HepG2 (cell line): ENCODE data around the gene ZNF385B. TPM values are rescaled to one million over a fixed set of nuclear protein-coding genes. Genes with fewer than 3 reads are reported as not detected.

ENCODE experiments used
- ATAC-seq: fragments of 200-7000 bp; cut with Tn5 transposase; 3 replicates; pipeline ENCODE4 v1.9.1; 2020; ENCODE audit warnings: mild to moderate bottlenecking, moderate library complexity
- BruUV-seq: library from RNA; stranded (reverse); fragments of 400-500 nt; replicated peaks from 2 replicates; lab custom pipeline; 2021; lab: Mats Ljungman, UMichigan
- CTCF ChIA-PET: fragments of 300-600 bp; formaldehyde crosslinking; extraction: SDS; loops from one replicate; lab custom pipeline; 2021; ENCODE audit warnings: low total read pairs, inconsistent platforms, low intra/inter-chr PET ratio; lab: Yijun Ruan, JAX
- POLR2A ChIA-PET: fragments of 350-600 bp; sonication (Branson Sonifier 250); formaldehyde crosslinking; loops from one replicate; lab custom pipeline; 2020; ENCODE audit warnings: antibody characterized with exemption, inconsistent platforms; lab: Yijun Ruan, JAX
- DNase-seq: peaks from one replicate; pipeline ENCODE4 v3.0.0-alpha.2; 2015; ENCODE audit warnings: low spot score
- FAIRE-seq: peaks from 3 replicates; lab custom pipeline; 2011; peaks lifted over from hg19 to GRCh38; lab: Jason Lieb, UNC
- H2AFZ ChIP-seq: one replicate; pipeline ENCODE4 v1.6.1; 2011; ENCODE audit warnings: low read length, inconsistent platforms
- H3K27ac ChIP-seq: fragments of 300-600 bp; 3 replicates; pipeline ENCODE4 v1.8.0; 2011; ENCODE audit warnings: mixed run types, mild to moderate bottlenecking, mixed read lengths, low read length, inconsistent platforms; ENCODE audit not compliant: insufficient read depth; ENCODE audit errors: extremely low read length
- H3K27me3 ChIP-seq, 2 experiments: fragments of 200-600 bp in 1 of 2; 2 replicates in 1 of 2; 3 replicates in 1 of 2; pipeline versions ENCODE4 v1.6.0 to v1.8.0; 2011; ENCODE audit warnings: low read length in 2 of 2, mild to moderate bottlenecking in 2 of 2, moderate library complexity in 2 of 2, inconsistent platforms in 1 of 2; ENCODE audit not compliant: insufficient read depth in 2 of 2, control insufficient read depth in 1 of 2
- H3K36me3 ChIP-seq, 2 experiments: fragments of 200-600 bp in 1 of 2; replicated peaks in 1 of 2; 2 replicates in 1 of 2; 3 replicates in 1 of 2; pipeline versions ENCODE4 v1.5.1 to v1.8.0; 2011; ENCODE audit warnings: low read length in 2 of 2, inconsistent platforms in 1 of 2; ENCODE audit not compliant: insufficient read depth in 2 of 2, control insufficient read depth in 1 of 2
- H3K4me1 ChIP-seq: 2 replicates; pipeline ENCODE4 v1.5.1; 2012; ENCODE audit warnings: low read length, inconsistent platforms; ENCODE audit not compliant: insufficient read depth
- H3K4me2 ChIP-seq: 2 replicates; pipeline ENCODE4 v1.6.0; 2011; ENCODE audit warnings: low read depth, low read length, inconsistent platforms
- H3K4me3 ChIP-seq, 3 experiments: fragments of 200-600 bp in 1 of 3; sonication (generic), shearing (Covaris generic) in 1 of 3; replicated peaks in 1 of 3; 2 replicates each; pipeline ENCODE4 v1.5.1; 2011 to 2016; ENCODE audit warnings: low read length in 3 of 3, inconsistent platforms in 2 of 3, low read depth in 2 of 3, mild to moderate bottlenecking in 2 of 3, control low read depth in 1 of 3, mixed read lengths in 1 of 3; ENCODE audit not compliant: insufficient read depth in 1 of 3
- H3K79me2 ChIP-seq: one replicate; pipeline ENCODE4 v1.6.1; 2011; ENCODE audit warnings: low read length, inconsistent platforms; ENCODE audit not compliant: insufficient read depth
- H3K9ac ChIP-seq: 2 replicates; pipeline ENCODE4 v1.6.0; 2011; ENCODE audit warnings: mild to moderate bottlenecking, low read depth, low read length, inconsistent platforms; ENCODE audit not compliant: insufficient read depth
- H3K9me3 ChIP-seq: 2 replicates; pipeline ENCODE4 v1.5.1; 2012; ENCODE audit warnings: mild to moderate bottlenecking, low read length
- H4K20me1 ChIP-seq: 2 replicates; pipeline ENCODE4 v1.6.0; 2011; ENCODE audit warnings: inconsistent platforms, mild to moderate bottlenecking, low read length, moderate library complexity; ENCODE audit not compliant: insufficient read depth
- ATF5 ChIP-seq: sonication (generic); formaldehyde crosslinking; IDR thresholded peaks from 2 replicates; pipeline ENCODE4 v1.4.0; 2020; ENCODE audit warnings: mild to moderate bottlenecking, low read depth, missing genetic modification reagents
- EHMT2 ChIP-seq: fragments of 200-600 bp; sonication (generic); IDR thresholded peaks from 2 replicates; pipeline ENCODE4 v1.7.0; 2017; ENCODE audit warnings: antibody characterized with exemption, low read depth, low read length, borderline replicate concordance
- KDM5A ChIP-seq: fragments of 200-600 bp; sonication (generic); IDR thresholded peaks from 2 replicates; pipeline ENCODE4 v1.7.0; 2018; ENCODE audit warnings: antibody characterized with exemption, mild to moderate bottlenecking, low read length, borderline replicate concordance
- MAFF ChIP-seq: IDR thresholded peaks from 2 replicates; pipeline ENCODE4 v1.6.1; 2011; ENCODE audit warnings: low read depth, low read length, improper control_type of control experiment
- MAFK ChIP-seq, 2 experiments: IDR thresholded peaks in 1 of 2; conservative IDR thresholded peaks in 1 of 2; 2 replicates each; pipeline ENCODE4 v1.6.1; 2011; ENCODE audit warnings: improper control_type of control experiment in 2 of 2, low read length in 2 of 2
- RFXAP ChIP-seq: sonication (generic); formaldehyde crosslinking; IDR thresholded peaks from 2 replicates; pipeline ENCODE4 v1.4.0; 2020; ENCODE audit warnings: missing genetic modification reagents, borderline replicate concordance
- SYNCRIP ChIP-seq: fragments of 200-400 bp; formaldehyde crosslinking; IDR thresholded peaks from 2 replicates; pipeline ENCODE4 v1.6.1; 2018; ENCODE audit warnings: mild to moderate bottlenecking, low read depth, low read length; ENCODE audit not compliant: insufficient read depth
- ZNF101 ChIP-seq: sonication (generic); formaldehyde crosslinking; IDR thresholded peaks from 2 replicates; pipeline ENCODE4 v1.4.0; 2020; ENCODE audit warnings: mild to moderate bottlenecking, low read depth, missing genetic modification reagents, borderline replicate concordance
- ZNF280D ChIP-seq: sonication (generic); formaldehyde crosslinking; IDR thresholded peaks from 2 replicates; pipeline ENCODE4 v1.5.1; 2020; ENCODE audit warnings: mild to moderate bottlenecking, missing genetic modification reagents
- ZSCAN25 ChIP-seq: sonication (generic); formaldehyde crosslinking; IDR thresholded peaks from 2 replicates; pipeline ENCODE4 v1.8.0; 2022; ENCODE audit warnings: mild to moderate bottlenecking, missing genetic modification reagents
- in situ Hi-C: cut with HindIII; loops from 2 replicates; pipeline ENCODE4 v1.10.0; 2017; ENCODE audit warnings: low pct_unique_long_range_greater_than_20kb; ENCODE audit not compliant: extremely low pct_ligation_motif_present
- intact Hi-C: fragments of 100-400 bp; cut with micrococcal nuclease; formaldehyde crosslinking; loops from one replicate; pipeline ENCODE4 v1.10.0; 2022; ENCODE audit not compliant: unreplicated experiment
- polyA plus RNA-seq, 8 experiments: library from polyadenylated mRNA; depleted of rRNA in 3 of 8; stranded (reverse) in 7 of 8; unstranded in 1 of 8; fragments of >200 nt; fragmentation: Illumina TruSeq in 4 of 8; extraction: Trizol in 4 of 8; gene quantifications; 2 replicates each; pipeline versions ENCODE4 v1.2.1 to v1.2.3, GENCODE V29; 2011 to 2016; ENCODE audit warnings: low read depth in 4 of 8, missing spikeins in 1 of 8, mixed read lengths in 1 of 8; ENCODE audit not compliant: insufficient read depth in 1 of 8
- total RNA-seq, 5 experiments: library from RNA; depleted of rRNA; stranded (reverse); fragments of >200 nt; fragmentation: Illumina TruSeq; extraction: Trizol; gene quantifications; 2 replicates each; pipeline ENCODE4 v1.2.3, GENCODE V29; 2016; ENCODE audit warnings: low read depth in 1 of 5

ZNF385B gene
- total and polyA plus RNA-seq, 2 of the 13 experiments (the other 11 are each of a cell fraction or from before 2014, with no cell fraction given) = 3.3 to 6.7 TPM

- H3K27me3 ChIP-seq = no peaks in the 10 kb centered on the region
- in situ Hi-C loops (no loop called here), intact Hi-C loops (no loop called here)
- no peaks in the 10 kb centered on the region; a peak in 1 of 5 replicates for H3K36me3 ChIP-seq
- FAIRE-seq (no peak), ATAC-seq (no peak), DNase-seq (no peak)
- H3K4me3 ChIP-seq = no peak overlapping the region
- TF ChIP-seq KDM5A (no peak), MAFF (peak; percentile 17; the same call in 1 of the 2 replicates), RFXAP (CRISPR knock-in tag) (no peak), ATF5 (no peak), ZNF101 (CRISPR knock-in tag) (no peak), EHMT2 (no peak), MAFK (conservative IDR thresholded peaks at IDR 0.05 in 1 of 2, IDR thresholded peaks at IDR 0.05 in 1 of 2; ENCODE audit: low read length in 2 of 2) (peak; percentile 22 to 60; a peak in 2 of 4 replicates), ZNF280D (CRISPR knock-in tag) (no peak), ZSCAN25 (CRISPR knock-in tag) (no peak), SYNCRIP (no peak)
- no peaks in the 10 kb centered on the region for H3K79me2 ChIP-seq
- no peaks in the 10 kb centered on the region for H3K4me1 ChIP-seq
- H3K9me3 ChIP-seq = no peaks in the 10 kb centered on the region
- H3K27ac ChIP-seq = no peak overlapping the region
- no peak overlapping the region for H2AFZ ChIP-seq
- BruUV-seq = no TSS peak
- ChIA-PET CTCF (no interaction called here), POLR2A (no interaction called here)
- no peak overlapping the region for H3K4me2 ChIP-seq
- no peak overlapping the region for H3K9ac ChIP-seq
- H4K20me1 ChIP-seq = no peaks in the 10 kb centered on the region
These were observed 14.5 kb upstream of the ZNF385B start for GRCh38 chr2:179875864-179876263.
